22Rv1 (cell line): ENCODE data around the gene NRROS.

Experiments
- ZFX ChIP-seq: fragments of 450-650 bp; IDR thresholded peaks from 2 replicates; pipeline ENCODE4 v1.6.1; 2017; ENCODE audit warnings: antibody characterized with exemption, borderline replicate concordance
- TF ChIP-seq, protein P1 (sequence below): fragments of 450-650 bp; IDR thresholded peaks from 2 replicates; pipeline ENCODE4 v1.5.1; 2017; ENCODE audit warnings: mild to moderate bottlenecking

DNA sequence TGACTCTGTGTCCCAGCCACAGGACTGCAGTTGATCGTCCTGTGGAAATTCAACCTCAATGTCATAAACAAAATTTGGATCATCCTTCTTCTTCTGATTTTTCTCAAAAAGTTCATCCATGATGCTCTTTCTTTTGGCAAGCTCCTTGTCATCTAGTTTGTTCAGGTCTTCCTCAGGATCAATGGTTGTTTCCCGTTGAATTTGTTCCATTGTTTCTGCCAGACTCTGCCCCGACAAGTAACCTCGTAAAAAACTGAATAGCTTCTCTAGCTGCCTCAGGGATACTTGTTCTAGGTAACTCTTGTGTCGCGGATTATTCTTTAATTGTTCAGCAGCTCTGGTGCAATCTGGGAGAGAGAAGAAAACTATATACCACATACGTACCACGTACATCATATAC lies 68.1 kb downstream of the NRROS start:
- TF ChIP-seq, protein P1, sequence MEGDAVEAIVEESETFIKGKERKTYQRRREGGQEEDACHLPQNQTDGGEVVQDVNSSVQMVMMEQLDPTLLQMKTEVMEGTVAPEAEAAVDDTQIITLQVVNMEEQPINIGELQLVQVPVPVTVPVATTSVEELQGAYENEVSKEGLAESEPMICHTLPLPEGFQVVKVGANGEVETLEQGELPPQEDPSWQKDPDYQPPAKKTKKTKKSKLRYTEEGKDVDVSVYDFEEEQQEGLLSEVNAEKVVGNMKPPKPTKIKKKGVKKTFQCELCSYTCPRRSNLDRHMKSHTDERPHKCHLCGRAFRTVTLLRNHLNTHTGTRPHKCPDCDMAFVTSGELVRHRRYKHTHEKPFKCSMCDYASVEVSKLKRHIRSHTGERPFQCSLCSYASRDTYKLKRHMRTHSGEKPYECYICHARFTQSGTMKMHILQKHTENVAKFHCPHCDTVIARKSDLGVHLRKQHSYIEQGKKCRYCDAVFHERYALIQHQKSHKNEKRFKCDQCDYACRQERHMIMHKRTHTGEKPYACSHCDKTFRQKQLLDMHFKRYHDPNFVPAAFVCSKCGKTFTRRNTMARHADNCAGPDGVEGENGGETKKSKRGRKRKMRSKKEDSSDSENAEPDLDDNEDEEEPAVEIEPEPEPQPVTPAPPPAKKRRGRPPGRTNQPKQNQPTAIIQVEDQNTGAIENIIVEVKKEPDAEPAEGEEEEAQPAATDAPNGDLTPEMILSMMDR = no peak
- no peak for TF ChIP-seq ZFX
